Stimulated activated CD4-positive, alpha-beta T cell treated with anti-CD3 and anti-CD28 coated beads, Interleukin-4, amount 100 ng/mL, for 1 hour (primary cell): ENCODE results near the gene SMPD1.
"Not testable (repeated sequence)": the region's sequence is repeated elsewhere in the genome, so short reads cannot be mapped to it uniquely, and the experiment has no call there.

Source experiments
- DNase-seq: peaks from one replicate; pipeline ENCODE4 v3.0.0-alpha.2; 2020

Gene SMPD1

GRCh38 chr11:6390718-6391469 lies 620 bp downstream of the SMPD1 start:
- no peak for DNase-seq

GRCh38 chr11:6391537-6392134 lies 1.4 kb downstream of the SMPD1 start:
- no peak for DNase-seq

DNA sequence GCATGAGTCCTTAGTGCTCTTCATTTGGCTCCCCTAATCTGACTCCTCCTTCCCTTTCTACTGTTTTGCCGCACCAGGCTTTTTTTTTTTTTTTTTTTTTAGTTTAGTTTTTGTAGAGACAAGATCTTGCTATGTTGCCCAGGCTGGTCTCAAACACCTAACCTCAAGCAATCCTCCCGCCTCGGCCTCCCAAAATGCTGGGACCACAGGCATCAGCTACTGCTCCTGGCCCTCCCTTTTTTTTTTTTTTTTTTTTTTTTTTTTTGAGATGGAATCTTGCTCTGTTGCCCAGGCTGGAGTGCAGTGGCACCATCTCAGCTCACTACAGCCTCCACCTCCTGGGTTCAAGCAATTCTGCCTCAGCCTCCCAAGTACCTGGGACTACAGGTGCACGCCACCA lies 2.0 kb downstream of the SMPD1 start:
- not testable (repeated sequence) for DNase-seq

GRCh38 chr11:6393989-6394670 lies 3.9 kb downstream of the SMPD1 start:
- DNase-seq, result no peak

- DNase-seq, result no peak
These were observed 5.3 kb downstream of the SMPD1 start for GRCh38 chr11:6395470-6396060.

DNA sequence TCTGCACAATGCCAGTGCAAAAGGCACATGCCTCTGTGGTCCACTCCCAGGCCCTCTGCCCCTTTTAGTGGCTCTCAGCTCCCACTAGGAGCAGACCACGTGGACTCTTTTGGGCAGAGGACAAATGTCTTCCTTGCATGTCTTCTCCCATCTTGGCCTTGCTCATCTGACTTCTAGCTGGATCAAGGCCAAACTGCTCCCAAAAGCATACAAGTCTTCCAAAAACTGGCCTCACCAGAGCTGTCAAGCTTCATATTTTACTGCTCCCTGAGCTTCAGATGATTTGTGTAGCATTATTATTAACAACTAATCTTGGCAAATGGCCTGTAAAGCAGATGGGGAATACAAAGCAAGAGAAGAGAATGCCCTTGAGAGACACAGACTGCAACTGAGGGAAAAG lies 6.9 kb downstream of the SMPD1 start:
- DNase-seq, result no peak

DNA sequence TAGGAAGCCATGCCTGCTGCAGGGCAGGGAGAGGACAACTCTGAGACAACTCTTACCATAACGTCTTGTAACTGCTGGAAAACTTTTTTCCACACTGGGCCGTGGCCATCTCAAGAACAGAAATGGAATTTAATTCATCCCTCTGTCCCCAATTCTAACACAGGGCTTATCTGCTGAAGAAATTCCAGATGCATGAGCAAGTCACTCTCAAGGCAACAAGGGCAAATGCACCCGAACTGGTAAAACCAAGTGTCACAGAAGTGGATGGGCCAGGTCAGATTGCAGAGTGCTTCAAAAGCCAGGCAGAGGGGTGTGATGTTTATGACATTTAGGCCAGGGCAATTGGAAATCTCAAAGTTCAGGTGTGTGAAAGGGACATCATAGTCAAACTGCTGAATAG lies 7.4 kb downstream of the SMPD1 start:
- no peak for DNase-seq

DNA sequence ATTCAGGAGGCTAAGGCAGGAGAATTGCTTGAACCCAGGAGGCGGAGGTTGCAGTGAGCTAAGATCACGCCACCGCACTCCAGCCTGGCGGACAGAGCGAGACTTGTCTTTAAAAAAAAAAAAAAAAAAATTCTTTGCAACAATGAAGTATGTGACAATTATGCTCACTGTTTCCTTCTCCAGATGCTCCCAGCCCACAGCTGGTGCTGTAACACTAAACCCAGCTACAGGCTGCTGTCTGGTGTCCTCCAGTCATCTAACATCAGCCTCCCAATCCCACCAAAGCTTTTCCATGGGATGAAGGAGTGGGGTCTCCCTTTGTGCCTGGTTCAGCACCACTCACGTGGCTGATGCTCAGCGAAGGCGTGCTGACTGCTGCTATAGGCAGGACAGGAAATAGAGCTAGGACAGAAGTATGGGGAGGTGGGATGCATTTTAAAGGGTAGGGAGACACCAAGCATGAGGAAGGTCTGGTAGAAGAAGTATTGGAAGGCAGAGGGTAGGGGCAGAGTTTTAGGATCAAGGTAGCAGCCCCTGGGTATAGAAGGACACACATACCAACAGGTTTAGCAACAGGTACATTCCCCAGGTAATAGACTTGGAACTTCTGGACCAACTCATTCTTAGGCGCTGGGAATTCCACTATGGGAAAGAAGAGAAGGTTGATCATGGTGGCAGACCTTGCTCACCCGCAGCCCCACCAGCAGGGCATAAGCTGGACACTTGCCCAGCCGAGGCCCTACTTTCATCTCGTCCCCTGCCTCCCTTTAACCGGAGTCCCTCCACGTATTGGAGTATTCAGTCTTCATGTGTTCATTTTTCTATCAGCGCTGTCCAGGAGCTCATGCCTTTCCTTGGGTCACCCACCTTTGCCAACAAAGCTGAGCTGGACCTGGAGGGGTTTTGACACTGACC lies 10.4 kb downstream of the SMPD1 start:
- no peak for DNase-seq

GRCh38 chr11:6401464-6401863 lies 11.2 kb downstream of the SMPD1 start:
- DNase-seq, result no peak

DNA sequence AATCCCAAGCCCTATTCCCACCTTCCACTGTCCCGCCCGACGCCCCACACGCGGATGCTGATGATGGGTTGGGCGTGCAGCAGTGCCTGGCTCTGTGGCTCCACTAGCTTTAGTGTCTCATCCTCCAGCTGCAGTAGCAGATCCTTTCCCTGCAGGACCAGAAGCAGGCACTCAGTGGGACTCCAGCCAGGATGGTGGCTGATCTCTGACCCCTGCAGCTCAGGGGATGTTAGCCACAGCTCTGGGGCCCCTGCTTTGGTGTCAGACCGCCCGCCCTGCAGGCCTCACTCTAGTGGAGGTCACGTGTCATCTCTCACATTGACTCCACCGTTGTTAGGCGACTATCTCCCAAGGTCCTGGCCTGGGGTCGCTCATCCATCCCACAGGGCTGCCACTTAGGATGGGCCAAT lies 11.8 kb downstream of the SMPD1 start:
- no peak for DNase-seq

- no peak for DNase-seq
These were observed 12.3 kb downstream of the SMPD1 start for GRCh38 chr11:6402561-6402981.

- no peak for DNase-seq
These were observed 13.3 kb downstream of the SMPD1 start for GRCh38 chr11:6403539-6403938.

DNA sequence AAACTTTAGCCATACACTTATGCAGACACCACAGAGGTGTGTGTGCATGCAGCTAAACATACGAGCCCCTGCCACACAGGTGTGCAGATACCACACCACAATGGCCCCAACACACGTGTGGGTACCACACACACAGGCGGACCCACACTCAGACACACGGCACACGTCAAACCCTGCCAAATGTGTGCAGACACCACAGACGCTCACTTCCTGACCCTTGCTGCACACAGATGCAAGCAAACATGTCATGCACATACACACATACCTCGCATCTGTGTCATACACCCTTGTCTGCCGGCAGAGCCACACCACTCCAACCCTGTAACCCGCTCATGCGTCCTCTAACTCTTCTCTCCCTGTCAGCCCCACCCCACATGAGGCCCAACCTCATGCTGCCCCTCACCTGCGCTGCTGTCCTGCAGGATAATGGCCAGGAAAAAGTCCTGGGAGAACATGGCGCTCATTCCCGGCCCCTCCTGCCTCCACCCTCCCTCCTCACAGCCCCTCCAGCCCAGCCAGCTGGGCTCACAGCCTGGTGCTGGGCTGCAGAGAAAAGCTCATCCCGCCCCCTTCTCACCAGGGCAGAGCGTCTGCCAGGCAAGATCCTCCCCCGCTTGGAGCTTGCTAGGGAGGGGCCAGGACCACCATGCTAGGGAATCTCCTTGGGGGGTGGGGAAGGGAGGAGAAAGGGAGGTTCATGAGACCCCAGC lies 14.2 kb downstream of the SMPD1 start:
- no peak for DNase-seq

GRCh38 chr11:6405052-6405667 lies 14.9 kb downstream of the SMPD1 start:
- no peak for DNase-seq

- no peak for DNase-seq
These were observed 15.6 kb downstream of the SMPD1 start for GRCh38 chr11:6405846-6406245.

DNA sequence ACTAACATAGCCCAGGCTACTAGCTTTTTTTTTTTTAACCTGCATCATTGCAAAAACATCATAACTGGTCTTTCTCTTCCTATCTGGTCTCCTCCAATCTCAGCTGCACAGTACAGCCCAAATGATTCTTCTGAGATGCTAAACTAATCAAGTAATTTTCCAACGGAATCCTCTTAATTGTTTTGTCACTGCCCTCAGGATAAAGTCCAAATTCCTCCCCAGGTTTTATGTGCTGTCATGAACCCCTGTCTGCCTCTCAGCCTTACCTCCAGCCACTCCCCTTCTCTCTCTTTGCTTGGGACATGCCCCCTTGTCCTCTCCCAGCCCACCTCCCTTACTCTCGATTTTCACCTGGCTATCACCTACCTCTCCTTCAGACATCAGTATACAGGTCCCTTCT lies 16.1 kb downstream of the SMPD1 start:
- DNase-seq, result no peak

- no peak for DNase-seq
These were observed 20.6 kb downstream of the SMPD1 start for GRCh38 chr11:6410695-6411430.

- no peak for DNase-seq
These were observed 21.3 kb downstream of the SMPD1 start for GRCh38 chr11:6411594-6412031.

GRCh38 chr11:6413791-6414201 lies 23.5 kb downstream of the SMPD1 start:
- DNase-seq, result peak; percentile 72

DNA sequence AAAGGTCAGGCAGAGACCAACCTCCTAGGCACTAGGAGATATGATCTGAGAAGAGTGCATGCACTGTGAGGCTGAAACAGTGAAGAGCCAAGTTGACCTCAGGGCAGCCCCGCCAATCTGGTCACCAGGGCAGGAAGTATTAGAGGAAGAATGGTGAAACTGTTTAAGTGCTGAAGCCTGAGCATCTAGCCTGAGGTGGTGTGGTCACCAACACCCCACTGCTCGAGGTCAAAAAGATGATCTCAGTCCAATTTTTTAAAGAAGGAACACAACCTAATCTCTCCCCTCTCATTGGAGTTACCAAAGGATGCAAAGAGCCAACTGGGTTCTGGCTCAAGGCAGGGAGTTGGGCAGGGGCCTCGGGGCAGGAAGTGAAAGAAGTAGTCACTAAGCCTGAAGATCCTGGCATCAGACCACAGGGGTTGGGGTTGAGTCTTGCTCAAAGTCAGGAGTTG lies 24.6 kb downstream of the SMPD1 start:
- DNase-seq, result no peak

DNA sequence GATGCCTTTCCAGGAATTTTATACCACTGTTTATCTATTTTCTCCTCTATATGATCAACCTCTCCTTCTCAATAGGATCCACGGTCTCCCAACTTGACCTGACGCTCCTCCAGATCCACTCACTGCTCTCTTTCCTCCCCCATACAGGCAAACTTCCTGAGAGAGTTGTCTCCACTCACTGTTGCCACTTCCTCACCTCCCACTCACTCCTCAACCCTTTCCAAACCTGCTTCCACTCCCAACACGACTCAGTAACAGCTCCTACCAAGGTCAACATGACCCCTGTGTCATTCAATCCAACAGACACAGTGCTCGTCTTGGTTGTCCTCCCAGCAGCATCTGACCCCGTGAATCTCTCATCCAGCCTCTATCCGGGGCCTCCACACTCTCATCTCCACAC lies 25.5 kb downstream of the SMPD1 start:
- DNase-seq, result no peak
